K562 (cell line): Measurements from ENCODE around the gene CGNL1. TPM values are rescaled to one million over a fixed set of nuclear protein-coding genes. Genes with fewer than 3 reads are reported as not detected.

Experiments
- ATAC-seq: fragments of 200-7000 bp; cut with Tn5 transposase; 3 replicates; pipeline ENCODE4 v1.9.1; 2020; ENCODE audit warnings: moderate library complexity
- BruUV-seq: library from RNA; stranded (reverse); fragments of 400-500 nt; replicated peaks from 2 replicates; lab custom pipeline; 2021; lab: Mats Ljungman, UMichigan
- CTCF ChIA-PET: fragments of 300-600 bp; formaldehyde crosslinking; extraction: SDS; loops from one replicate; lab custom pipeline; 2021; ENCODE audit warnings: low intra/inter-chr PET ratio; lab: Yijun Ruan, JAX
- POLR2A ChIA-PET: fragments of 300-600, 350-650 bp; sonication (Branson Sonifier 250); formaldehyde crosslinking; extraction: SDS; loops from one replicate; lab custom pipeline; 2021; ENCODE audit warnings: antibody characterized with exemption, inconsistent platforms; lab: Yijun Ruan, JAX
- DNase-seq, 4 experiments: peaks; one replicate each; pipeline versions ENCODE4 v3.0.0 to v3.0.0-alpha.2; 2011 to 2018; ENCODE audit warnings: low spot score in 3 of 4, mixed read lengths in 3 of 4; ENCODE audit errors: extremely low read depth in 1 of 4
- FAIRE-seq: peaks from 2 replicates; lab custom pipeline; 2011; peaks lifted over from hg19 to GRCh38; lab: Jason Lieb, UNC
- H2AFZ ChIP-seq: 2 replicates; pipeline ENCODE4 v1.6.0; 2011; ENCODE audit warnings: low read depth, low read length, control low read depth, inconsistent platforms
- H3K27ac ChIP-seq: fragments of 200-600 bp; 3 replicates; pipeline ENCODE4 v1.8.0; 2011; ENCODE audit warnings: low read depth, mild to moderate bottlenecking, control low read depth, inconsistent platforms, low read length, moderate library complexity, mixed read lengths; ENCODE audit errors: extremely low read depth
- H3K27me3 ChIP-seq, 2 experiments: fragments of 300-600 bp in 1 of 2; 2 replicates in 1 of 2; 3 replicates in 1 of 2; pipeline versions ENCODE4 v1.6.0 to v1.8.0; 2011; ENCODE audit warnings: inconsistent platforms in 2 of 2, low read length in 2 of 2, mild to moderate bottlenecking in 1 of 2, mixed read lengths in 1 of 2, moderate library complexity in 1 of 2; ENCODE audit not compliant: control insufficient read depth in 2 of 2, insufficient read depth in 2 of 2
- H3K36me3 ChIP-seq: fragments of 300-600 bp; 3 replicates; pipeline ENCODE4 v1.8.0; 2011; ENCODE audit warnings: mild to moderate bottlenecking, low read length, inconsistent platforms; ENCODE audit not compliant: control insufficient read depth, insufficient read depth
- H3K4me1 ChIP-seq, 2 experiments: fragments of 200-600 bp in 1 of 2; replicated peaks in 1 of 2; 2 replicates in 1 of 2; 3 replicates in 1 of 2; pipeline versions ENCODE4 v1.5.1 to v1.8.0; 2011; ENCODE audit warnings: inconsistent platforms in 2 of 2, low read length in 2 of 2, mild to moderate bottlenecking in 1 of 2, mixed read lengths in 1 of 2, moderate library complexity in 1 of 2; ENCODE audit not compliant: control insufficient read depth in 2 of 2, insufficient read depth in 2 of 2
- H3K4me2 ChIP-seq: 2 replicates; pipeline ENCODE4 v1.6.1; 2011; ENCODE audit warnings: low read length, control low read depth, inconsistent platforms, mixed read lengths; ENCODE audit not compliant: insufficient read depth
- H3K4me3 ChIP-seq: fragments of 200-600 bp; sonication (generic), shearing (Covaris generic); 2 replicates; pipeline ENCODE4 v1.5.1; 2016; ENCODE audit warnings: control low read depth, inconsistent platforms
- H3K79me2 ChIP-seq: fragments of 200-600 bp; 3 replicates; pipeline ENCODE4 v1.8.0; 2011; ENCODE audit warnings: low read length, inconsistent platforms; ENCODE audit not compliant: control insufficient read depth, insufficient read depth
- H3K9ac ChIP-seq, 2 experiments: 2 replicates each; pipeline versions ENCODE4 v1.6.0 to v1.6.1; 2011; ENCODE audit warnings: low read depth in 2 of 2, low read length in 2 of 2, control low read depth in 1 of 2, inconsistent platforms in 1 of 2, mild to moderate bottlenecking in 1 of 2, mixed read lengths in 1 of 2; ENCODE audit not compliant: insufficient read depth in 1 of 2
- H3K9me1 ChIP-seq: one replicate; pipeline ENCODE4 v1.6.0; 2011; ENCODE audit warnings: inconsistent platforms, mild to moderate bottlenecking, low read length, moderate library complexity; ENCODE audit not compliant: control insufficient read depth, insufficient read depth
- H3K9me3 ChIP-seq: replicated peaks from 2 replicates; pipeline ENCODE4 v1.5.1; 2011; ENCODE audit warnings: low read depth, low read length, inconsistent platforms; ENCODE audit not compliant: control insufficient read depth, insufficient read depth
- H4K20me1 ChIP-seq: replicated peaks from 2 replicates; pipeline ENCODE4 v1.6.1; 2011; ENCODE audit warnings: low read length, inconsistent platforms, mixed read lengths; ENCODE audit not compliant: control insufficient read depth, insufficient read depth
- ADNP ChIP-seq: fragments of 200-800 bp; sonication (Bioruptor generic); IDR thresholded peaks from 2 replicates; pipeline ENCODE4 v1.6.1; 2016; ENCODE audit warnings: missing genetic modification characterization, missing compliant biosample characterization
- BACH1 ChIP-seq: fragments of 200-800 bp; sonication (Bioruptor generic); IDR thresholded peaks from 2 replicates; pipeline ENCODE4 v1.6.1; 2016; ENCODE audit warnings: missing genetic modification characterization, missing compliant biosample characterization
- FIP1L1 ChIP-seq: fragments of 200-400 bp; formaldehyde crosslinking; IDR thresholded peaks from 2 replicates; pipeline ENCODE4 v1.6.1; 2018; ENCODE audit warnings: mild to moderate bottlenecking, low read depth, low read length; ENCODE audit not compliant: poor library complexity, severe bottlenecking
- MYC ChIP-seq, 2 experiments: fragments of 250-450 bp in 1 of 2; sonication (Bioruptor Pico) in 1 of 2; IDR thresholded peaks; 2 replicates each; pipeline versions ENCODE4 v1.5.1 to v1.6.1; 2012 to 2021; ENCODE audit warnings: low read depth in 2 of 2, borderline replicate concordance in 1 of 2, improper control_type of control experiment in 1 of 2, low read length in 1 of 2, mild to moderate bottlenecking in 1 of 2, moderate library complexity in 1 of 2
- RUNX1 ChIP-seq: sonication (generic); IDR thresholded peaks from 2 replicates; pipeline ENCODE4 v1.6.1; 2016; ENCODE audit warnings: antibody characterized with exemption, low read depth
- SP1 ChIP-seq: sonication (generic); formaldehyde crosslinking; IDR thresholded peaks from 2 replicates; pipeline ENCODE4 v1.8.1; 2022; ENCODE audit warnings: mild to moderate bottlenecking, missing genetic modification reagents
- SRSF3 ChIP-seq: fragments of 200-400 bp; formaldehyde crosslinking; IDR thresholded peaks from 2 replicates; pipeline ENCODE4 v1.6.1; 2016; ENCODE audit warnings: mild to moderate bottlenecking, low read length, moderate library complexity; ENCODE audit not compliant: insufficient read depth
- TRIM24 ChIP-seq, 2 experiments: fragments of 450-650 bp; IDR thresholded peaks; 2 replicates each; pipeline ENCODE4 v1.6.1; 2016
- ZFP36 ChIP-seq: fragments of 150-350 bp; IDR thresholded peaks from 2 replicates; pipeline ENCODE4 v1.6.1; 2018; ENCODE audit warnings: low read length, low read depth; ENCODE audit not compliant: partially characterized antibody
- ZNF444 ChIP-seq: fragments of 250-450 bp; sonication (Bioruptor Pico); IDR thresholded peaks from 2 replicates; pipeline ENCODE4 v1.4.0; 2020; ENCODE audit warnings: mild to moderate bottlenecking, moderate library complexity
- ZNF57 ChIP-seq: fragments of 450-650 bp; formaldehyde crosslinking; IDR thresholded peaks from 2 replicates; pipeline ENCODE4 v1.4.0; 2020; ENCODE audit warnings: mild to moderate bottlenecking, moderate library complexity
- ZNF699 ChIP-seq: fragments of 250-450 bp; sonication (Bioruptor Pico); IDR thresholded peaks from 2 replicates; pipeline ENCODE4 v1.8.0; 2021; ENCODE audit warnings: mild to moderate bottlenecking, moderate library complexity; ENCODE audit not compliant: insufficient replicate concordance
- WGBS: fragments of 100-300 bp; shearing (Covaris generic); methylation state at CpG from one replicate; pipeline ENCODE4 v1.1.6; 2016; ENCODE audit warnings: low coverage, mixed read lengths; ENCODE audit not compliant: insufficient coverage; ENCODE audit errors: missing lambda C conversion rate; 5-methylcytosine and 5-hydroxymethylcytosine counted together
- in situ Hi-C: fragments of 300-500 bp; cut with MboI; formaldehyde crosslinking; loops from 4 replicates; pipeline ENCODE4 v1.15.0; 2018; ENCODE audit warnings: inconsistent platforms, mixed read lengths
- intact Hi-C: fragments of 100-400 bp; cut with micrococcal nuclease; formaldehyde crosslinking; loops from 2 replicates; pipeline ENCODE4 v1.14.2; 2022
- polyA plus RNA-seq, 8 experiments: library from polyadenylated mRNA; depleted of rRNA in 4 of 8; stranded (reverse) in 5 of 8; unstranded in 3 of 8; fragments of >200 nt; fragmentation: Nextera tagmentation in 2 of 8; fragmentation: Illumina TruSeq in 1 of 8; extraction: Ambion mirVana in 2 of 8; extraction: Trizol in 1 of 8; gene quantifications; 2 replicates each; pipeline versions ENCODE4 v1.2.1 to v1.2.3, GENCODE V29; 2011 to 2014; ENCODE audit warnings: inconsistent platforms in 1 of 8, missing spikeins in 1 of 8
- total RNA-seq, 7 experiments: library from RNA; depleted of rRNA in 6 of 7; stranded (reverse); fragments of >200 nt in 6 of 7; fragmentation: Illumina TruSeq in 2 of 7; extraction: Trizol in 2 of 7; gene quantifications; 2 replicates each; pipeline versions ENCODE4 v1.2.1 to v1.2.3, GENCODE V29; 2011 to 2021; ENCODE audit warnings: low replicate concordance in 1 of 7
- TF ChIP-seq, protein P1 (sequence below): sonication (generic); formaldehyde crosslinking; IDR thresholded peaks from 2 replicates; pipeline ENCODE4 v1.8.0; 2022; ENCODE audit warnings: mild to moderate bottlenecking, missing genetic modification reagents
- TF ChIP-seq, protein P2 (sequence below): fragments of 250-450 bp; sonication (Bioruptor Pico); IDR thresholded peaks from 2 replicates; pipeline ENCODE4 v1.6.1; 2021; ENCODE audit warnings: mild to moderate bottlenecking
- TF ChIP-seq, protein P3 (sequence below): fragments of 450-650 bp; IDR thresholded peaks from 2 replicates; pipeline ENCODE4 v1.6.1; 2016; ENCODE audit warnings: mild to moderate bottlenecking
- TF ChIP-seq, protein P4 (sequence below), 2 experiments: fragments of 450-650 bp in 1 of 2; sonication (generic) in 1 of 2; formaldehyde crosslinking; conservative IDR thresholded peaks; 2 replicates each; pipeline versions ENCODE4 v1.4.0 to v1.8.1; 2020 to 2022; ENCODE audit warnings: mild to moderate bottlenecking in 1 of 2, missing genetic modification reagents in 1 of 2
- TF ChIP-seq, protein P5 (sequence below): fragments of 250-450 bp; sonication (Bioruptor Pico); IDR thresholded peaks from 2 replicates; pipeline ENCODE4 v1.5.0; 2020; ENCODE audit warnings: mild to moderate bottlenecking

Gene CGNL1
- total and polyA plus RNA-seq, 9 of the 15 experiments (the other 6 are each of a cell fraction or from before 2014, with no cell fraction given): 0.01 to 0.07 TPM; not detected in 7

DNA sequence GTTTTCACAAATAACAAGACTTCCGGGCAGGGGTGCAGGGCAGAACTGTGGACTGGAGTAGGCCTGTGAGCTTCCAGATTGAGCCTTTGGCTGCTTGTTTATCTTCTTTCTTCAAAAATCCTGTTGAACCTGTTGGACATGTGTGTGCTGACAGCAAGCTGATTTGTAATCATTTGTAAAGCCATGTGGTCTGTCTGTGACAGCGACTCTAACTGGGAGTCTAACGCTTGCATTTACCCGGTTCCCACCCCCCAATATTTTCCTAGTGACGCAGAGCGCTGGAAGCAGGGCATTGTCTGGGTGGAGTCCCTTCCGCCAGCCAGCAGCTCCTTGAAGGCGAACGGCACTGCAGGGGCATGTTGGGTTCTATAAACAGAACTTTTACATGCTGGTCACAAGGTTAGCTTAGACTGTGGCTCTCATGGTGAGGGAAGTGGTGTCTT lies 129.7 kb downstream of the CGNL1 start:
- WGBS: 22% methylated on average over 9 of the region's 9 CpGs
- CTCF ChIA-PET: interaction anchor here (0.6 kb wide), 1 partner anchor 41 kb away, joined by 3 read pairs; no protein-coding TSS in a partner anchor
- in situ Hi-C loops: no loop called here

More for the DNA sequence above, 129.7 kb downstream of the CGNL1 start:
- no peak for FAIRE-seq
- Histone ChIP-seq H3K4me2 (no peak overlapping the region), H3K9me1 (peaks cover 3% of the 10 kb centered on the region), H3K9ac (no peak overlapping the region), H3K36me3 (no peaks in the 10 kb centered on the region)
- no peak for DNase-seq
- TF ChIP-seq MYC (IDR thresholded peaks at IDR 0.05; ENCODE audit: low read depth, low read length) (no peak), MYC (CRISPR knock-in tag; IDR thresholded peaks at IDR 0.05; ENCODE audit: borderline replicate concordance, low read depth) (no peak), ZFP36 (no peak), ZNF699 (no peak), RUNX1 (no peak), ADNP (tag) (no peak), ZNF444 (CRISPR knock-in tag) (no peak), BACH1 (tag) (no peak), SP1 (CRISPR knock-in tag) (no peak), ZNF57 (CRISPR knock-in tag) (no peak), TRIM24 (IDR thresholded peaks at IDR 0.05) (no peak), SRSF3 (no peak), FIP1L1 (no peak)
- TF ChIP-seq, protein P1, sequence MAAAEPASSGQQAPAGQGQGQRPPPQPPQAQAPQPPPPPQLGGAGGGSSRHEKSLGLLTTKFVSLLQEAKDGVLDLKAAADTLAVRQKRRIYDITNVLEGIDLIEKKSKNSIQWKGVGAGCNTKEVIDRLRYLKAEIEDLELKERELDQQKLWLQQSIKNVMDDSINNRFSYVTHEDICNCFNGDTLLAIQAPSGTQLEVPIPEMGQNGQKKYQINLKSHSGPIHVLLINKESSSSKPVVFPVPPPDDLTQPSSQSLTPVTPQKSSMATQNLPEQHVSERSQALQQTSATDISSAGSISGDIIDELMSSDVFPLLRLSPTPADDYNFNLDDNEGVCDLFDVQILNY (CRISPR knock-in tag): no peak
- TF ChIP-seq, protein P2, sequence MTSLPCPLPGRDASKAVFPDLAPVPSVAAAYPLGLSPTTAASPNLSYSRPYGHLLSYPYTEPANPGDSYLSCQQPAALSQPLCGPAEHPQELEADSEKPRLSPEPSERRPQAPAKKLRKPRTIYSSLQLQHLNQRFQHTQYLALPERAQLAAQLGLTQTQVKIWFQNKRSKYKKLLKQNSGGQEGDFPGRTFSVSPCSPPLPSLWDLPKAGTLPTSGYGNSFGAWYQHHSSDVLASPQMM (CRISPR knock-in tag): no peak
- TF ChIP-seq, protein P3, sequence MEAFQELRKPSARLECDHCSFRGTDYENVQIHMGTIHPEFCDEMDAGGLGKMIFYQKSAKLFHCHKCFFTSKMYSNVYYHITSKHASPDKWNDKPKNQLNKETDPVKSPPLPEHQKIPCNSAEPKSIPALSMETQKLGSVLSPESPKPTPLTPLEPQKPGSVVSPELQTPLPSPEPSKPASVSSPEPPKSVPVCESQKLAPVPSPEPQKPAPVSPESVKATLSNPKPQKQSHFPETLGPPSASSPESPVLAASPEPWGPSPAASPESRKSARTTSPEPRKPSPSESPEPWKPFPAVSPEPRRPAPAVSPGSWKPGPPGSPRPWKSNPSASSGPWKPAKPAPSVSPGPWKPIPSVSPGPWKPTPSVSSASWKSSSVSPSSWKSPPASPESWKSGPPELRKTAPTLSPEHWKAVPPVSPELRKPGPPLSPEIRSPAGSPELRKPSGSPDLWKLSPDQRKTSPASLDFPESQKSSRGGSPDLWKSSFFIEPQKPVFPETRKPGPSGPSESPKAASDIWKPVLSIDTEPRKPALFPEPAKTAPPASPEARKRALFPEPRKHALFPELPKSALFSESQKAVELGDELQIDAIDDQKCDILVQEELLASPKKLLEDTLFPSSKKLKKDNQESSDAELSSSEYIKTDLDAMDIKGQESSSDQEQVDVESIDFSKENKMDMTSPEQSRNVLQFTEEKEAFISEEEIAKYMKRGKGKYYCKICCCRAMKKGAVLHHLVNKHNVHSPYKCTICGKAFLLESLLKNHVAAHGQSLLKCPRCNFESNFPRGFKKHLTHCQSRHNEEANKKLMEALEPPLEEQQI: no peak
- TF ChIP-seq, protein P4, sequence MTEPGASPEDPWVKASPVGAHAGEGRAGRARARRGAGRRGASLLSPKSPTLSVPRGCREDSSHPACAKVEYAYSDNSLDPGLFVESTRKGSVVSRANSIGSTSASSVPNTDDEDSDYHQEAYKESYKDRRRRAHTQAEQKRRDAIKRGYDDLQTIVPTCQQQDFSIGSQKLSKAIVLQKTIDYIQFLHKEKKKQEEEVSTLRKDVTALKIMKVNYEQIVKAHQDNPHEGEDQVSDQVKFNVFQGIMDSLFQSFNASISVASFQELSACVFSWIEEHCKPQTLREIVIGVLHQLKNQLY (CRISPR knock-in tag; conservative IDR thresholded peaks at IDR 0.05): no peak
- TF ChIP-seq, protein P5, sequence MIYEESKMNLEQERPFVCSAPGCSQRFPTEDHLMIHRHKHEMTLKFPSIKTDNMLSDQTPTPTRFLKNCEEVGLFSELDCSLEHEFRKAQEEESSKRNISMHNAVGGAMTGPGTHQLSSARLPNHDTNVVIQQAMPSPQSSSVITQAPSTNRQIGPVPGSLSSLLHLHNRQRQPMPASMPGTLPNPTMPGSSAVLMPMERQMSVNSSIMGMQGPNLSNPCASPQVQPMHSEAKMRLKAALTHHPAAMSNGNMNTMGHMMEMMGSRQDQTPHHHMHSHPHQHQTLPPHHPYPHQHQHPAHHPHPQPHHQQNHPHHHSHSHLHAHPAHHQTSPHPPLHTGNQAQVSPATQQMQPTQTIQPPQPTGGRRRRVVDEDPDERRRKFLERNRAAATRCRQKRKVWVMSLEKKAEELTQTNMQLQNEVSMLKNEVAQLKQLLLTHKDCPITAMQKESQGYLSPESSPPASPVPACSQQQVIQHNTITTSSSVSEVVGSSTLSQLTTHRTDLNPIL: no peak
- TF ChIP-seq, all 486 proteins: peak for 0
- no peak for ATAC-seq
- no peak overlapping the region for H3K27ac ChIP-seq
- peaks cover 19 to 45% of the 10 kb centered on the region in 2 experiments; a peak in 4 of 5 replicates for H3K27me3 ChIP-seq
- H2AFZ ChIP-seq: no peak overlapping the region
- intact Hi-C loops: no loop called here
- no peak overlapping the region for H3K4me3 ChIP-seq
- no peaks in the 10 kb centered on the region for H3K9me3 ChIP-seq
- no peaks in the 10 kb centered on the region for H3K4me1 ChIP-seq
- no peaks in the 10 kb centered on the region for H4K20me1 ChIP-seq
- POLR2A ChIA-PET: no interaction called here
- H3K79me2 ChIP-seq: no peaks in the 10 kb centered on the region
- BruUV-seq: no TSS peak
